Psoas muscle (tissue), 8 donors: ENCODE results near the gene ABT1. TPM values are rescaled to one million over a fixed set of nuclear protein-coding genes. Genes with fewer than 3 reads are reported as not detected.

ENCODE experiments used
- ATAC-seq, 4 donors: fragments of 200-7000 bp; cut with Tn5 transposase; one replicate each; pipeline ENCODE4 v1.9.1; 2020; ENCODE audit warnings: moderate library complexity in 3 of 4, mild to moderate bottlenecking in 2 of 4
- DNase-seq, 2 donors: peaks; one replicate each; pipeline ENCODE4 v3.0.0-alpha.2; 2020
- H3K27ac ChIP-seq: fragments of 200-600 bp; one replicate; pipeline ENCODE4 v1.8.0; 2022
- H3K27me3 ChIP-seq, 3 donors: fragments of 200-600 bp in 1 of 3; one replicate each; pipeline versions ENCODE4 v1.6.1 to v1.8.0; 2013 to 2022; ENCODE audit warnings: low read length in 2 of 3, mild to moderate bottlenecking in 2 of 3, moderate library complexity in 1 of 3; ENCODE audit not compliant: insufficient read depth in 3 of 3
- H3K36me3 ChIP-seq, 2 donors: fragments of 200-600 bp in 1 of 2; one replicate each; pipeline versions ENCODE4 v1.6.1 to v1.8.0; 2013 to 2022; ENCODE audit warnings: low read depth in 1 of 2, mild to moderate bottlenecking in 1 of 2, moderate library complexity in 1 of 2; ENCODE audit not compliant: insufficient read depth in 1 of 2
- H3K4me1 ChIP-seq: fragments of 200-600 bp; one replicate; pipeline ENCODE4 v1.8.0; 2022
- H3K4me3 ChIP-seq: fragments of 200-600 bp; one replicate; pipeline ENCODE4 v1.8.0; 2022; ENCODE audit warnings: mild to moderate bottlenecking
- H3K9me3 ChIP-seq: fragments of 200-600 bp; one replicate; pipeline ENCODE4 v1.8.0; 2022
- CTCF ChIP-seq: fragments of 200-600 bp; IDR thresholded peaks from one replicate; pipeline ENCODE4 v1.8.0; 2022; ENCODE audit warnings: antibody characterized with exemption
- WGBS, 3 donors: extraction: QIAGEN DNeasy Blood & Tissue Kit; methylation state at CpG; one replicate each; pipeline versions ENCODE4 v1.1.6 to v1.1.7; 2013; 5-methylcytosine and 5-hydroxymethylcytosine counted together
- intact Hi-C, 2 donors: fragments of 100-400 bp; cut with DNase I; formaldehyde crosslinking; loops; one replicate each; pipeline versions ENCODE4 v1.11.0 to v1.14.2; 2022
- polyA plus RNA-seq, 3 donors: library from polyadenylated mRNA; stranded (reverse); fragments of 200-250 nt; gene quantifications; one replicate each; pipeline ENCODE4 v1.2.3, GENCODE V29; 2013
- total RNA-seq, 4 donors: library from RNA; stranded (reverse); fragmentation: NEBNext Ultra II Directional in 2 of 4; extraction: Animal tissue kit (Norgen Biotek cat#: 25700) in 2 of 4; gene quantifications; one replicate each; pipeline versions ENCODE4 v1.2.1 to v1.2.4, GENCODE V29; 2021 to 2023
- donor health status: healthy with polysubstance abuse.
- donor health status: DM: no; HTN: no; CAD: no; lungs with moderate emphysema.
- donor health status: Bipolar disorder and iron deficiency.
- donor health status: healthy.
- donor health status: DM: yes; HTN: yes; CAD: no.
- donor health status: DM: no; HTN: no; CAD: no.
- donor health status: DM: no; HTN: no; CAD: no.
- donor health status: DM: yes; HTN: yes; CAD: no.

Gene ABT1
- total and polyA plus RNA-seq, 7 donors, result 6.2 to 18.4 (median 10.3) TPM

- WGBS, 3 donors, result 58 to 61% (median 60%) methylated on average over 11 of the region's 11 CpGs
- no peak for ATAC-seq
- H3K27ac ChIP-seq, result peak overlapping the region; percentile 74
Observed at GRCh38 chr6:26552640-26553188, 44.0 kb upstream of the ABT1 start.

GRCh38 chr6:26553264-26553634 lies 43.5 kb upstream of the ABT1 start:
- WGBS, 3 donors, result 1 to 2% (median 1%) methylated on average over 13 of the region's 13 CpGs
- intact Hi-C loops, result loop anchor here in 1 of 2 donors (2.0 to 5.0 kb wide), 2 partner anchors 14 to 226 kb away; partner anchors contain the start of gene HMGN4
- peak; percentile 58 to 78 for DNase-seq

More at GRCh38 chr6:26552640-26553188, 44.0 kb upstream of the ABT1 start:
- TF ChIP-seq CTCF, result no peak
- H3K9me3 ChIP-seq, result no peaks in the 10 kb centered on the region
- H3K4me1 ChIP-seq, result peaks cover 7% of the 10 kb centered on the region
- intact Hi-C loops, result loop anchor here in 1 of 2 donors (2.0 to 5.0 kb wide), 2 partner anchors 14 to 225 kb away; partner anchors contain the start of gene HMGN4
- H3K36me3 ChIP-seq, result no peaks in the 10 kb centered on the region
- H3K4me3 ChIP-seq, result peak overlapping the region; percentile 67
- no peak for DNase-seq
- H3K27me3 ChIP-seq, result no peaks in the 10 kb centered on the region

GRCh38 chr6:26553635-26554446 lies 42.9 kb upstream of the ABT1 start:
- peak overlapping the region; percentile 74 for H3K27ac ChIP-seq
- TF ChIP-seq CTCF, result no peak
- peak; percentile 81 to 91 (median 84) for ATAC-seq
- H3K4me3 ChIP-seq, result peak overlapping the region; percentile 67
- intact Hi-C loops, result loop anchor here in 1 of 2 donors (2.0 to 5.0 kb wide), 3 partner anchors 15 to 227 kb away; partner anchors contain the start of gene HMGN4
- DNase-seq, result peak; percentile 77 to 81
- H3K36me3 ChIP-seq, result no peaks in the 10 kb centered on the region
- H3K4me1 ChIP-seq, result peaks cover 7% of the 10 kb centered on the region
- H3K9me3 ChIP-seq, result no peaks in the 10 kb centered on the region
- no peaks in the 10 kb centered on the region for H3K27me3 ChIP-seq
- WGBS, 3 donors, result 0 to 1% (median 0%) methylated on average over 19 of the region's 19 CpGs

More at GRCh38 chr6:26553264-26553634, 43.5 kb upstream of the ABT1 start:
- Histone ChIP-seq H3K4me3 (peak overlapping the region; percentile 67), H3K27me3 (no peaks in the 10 kb centered on the region), H3K4me1 (peaks cover 7% of the 10 kb centered on the region), H3K27ac (peak overlapping the region; percentile 74), H3K36me3 (no peaks in the 10 kb centered on the region), H3K9me3 (no peaks in the 10 kb centered on the region)
- ATAC-seq, result peak; percentile 82 to 89 (median 83)
- no peak for TF ChIP-seq CTCF

GRCh38 chr6:26554447-26554696 lies 42.4 kb upstream of the ABT1 start:
- WGBS, 3 donors, result 15 to 30% (median 16%) methylated on average over 1 of the region's 1 CpG
- Histone ChIP-seq H3K36me3 (no peaks in the 10 kb centered on the region), H3K4me3 (peak overlapping the region; percentile 67), H3K4me1 (peaks cover 7% of the 10 kb centered on the region), H3K27ac (peak overlapping the region; percentile 74), H3K27me3 (no peaks in the 10 kb centered on the region), H3K9me3 (no peaks in the 10 kb centered on the region)
- intact Hi-C loops, result loop anchor here in 1 of 2 donors (2.0 to 5.0 kb wide), 2 partner anchors 14 to 227 kb away; no protein-coding TSS in a partner anchor
- TF ChIP-seq CTCF, result no peak
- ATAC-seq, result no peak
- DNase-seq, result no peak
